ENCODE results near the gene PNLIPRP2.
A peak's percentile ranks its signal among the peaks of the same experiment; 100 is the strongest.

The PNLIPRP2 gene

GRCh38 chr10:116621476-116621875, 723 bp downstream of the PNLIPRP2 start (continued):
- TF ChIP-seq ZNF398 (tag by site-specific recombination; IDR thresholded peaks at IDR 0.05), result no peak
- TF ChIP-seq ZFP37 (tag by site-specific recombination; IDR thresholded peaks at IDR 0.05), result no peak
- no peak for TF ChIP-seq ZNF433 (tag by site-specific recombination; IDR thresholded peaks at IDR 0.05; ENCODE audit: low read depth)
- TF ChIP-seq ZNF473 (tag by site-specific recombination; IDR thresholded peaks at IDR 0.05), result no peak
- TF ChIP-seq ZNF704 (tag by site-specific recombination; IDR thresholded peaks at IDR 0.05), result no peak
- TF ChIP-seq TRIM28 (IDR thresholded peaks at IDR 0.05; ENCODE audit: borderline replicate concordance, low read length), result no peak

GRCh38 chr10:116621934-116622655, 1.3 kb downstream of the PNLIPRP2 start:
- no peak overlapping the region for H3K4me3 ChIP-seq (ENCODE audit: low read depth, low read length)
- CTCF ChIA-PET, result interaction anchor here (0.6 kb wide), 1 partner anchor 362 kb away, joined by 3 read pairs; no protein-coding TSS in a partner anchor
- H3K36me3 ChIP-seq (ENCODE audit: control insufficient read depth in 2 of 2, insufficient read depth in 1 of 2, low read length in 2 of 2), result no peaks in the 10 kb centered on the region
- TF ChIP-seq GLIS1 (tag by site-specific recombination; IDR thresholded peaks at IDR 0.05), result peak; percentile 6; the same call in 1 of the 2 replicates
- TF ChIP-seq ZNF555 (tag by site-specific recombination; conservative IDR thresholded peaks at IDR 0.05), result no peak
- POLR2A ChIA-PET, result no interaction called here
- H3K27ac ChIP-seq (ENCODE audit: extremely low read depth, low read depth, low read length), result no peak overlapping the region
- H3K9me3 ChIP-seq (ENCODE audit: control insufficient read depth, insufficient read depth, low read depth, low read length), result no peaks in the 10 kb centered on the region
- no peaks in the 10 kb centered on the region for H3K4me1 ChIP-seq (ENCODE audit: control insufficient read depth, insufficient read depth, low read length)

- no peak overlapping the region for H3K4me3 ChIP-seq (ENCODE audit: low read depth, low read length)
- TF ChIP-seq GLIS2 (tag by site-specific recombination; IDR thresholded peaks at IDR 0.05), result no peak
- TF ChIP-seq ZNF18 (tag by site-specific recombination; IDR thresholded peaks at IDR 0.05), result no peak
- no peak for TF ChIP-seq ZNF513 (tag by site-specific recombination; IDR thresholded peaks at IDR 0.05)
- no peak for TF ChIP-seq ZNF24 (tag by site-specific recombination; IDR thresholded peaks at IDR 0.05)
- POLR2A ChIA-PET, result no interaction called here
- H3K27ac ChIP-seq (ENCODE audit: extremely low read depth, low read depth, low read length), result no peak overlapping the region
- H3K4me1 ChIP-seq (ENCODE audit: control insufficient read depth, insufficient read depth, low read length), result no peaks in the 10 kb centered on the region
- no peaks in the 10 kb centered on the region for H3K36me3 ChIP-seq (ENCODE audit: control insufficient read depth in 2 of 2, insufficient read depth in 1 of 2, low read length in 2 of 2)
- H3K9me3 ChIP-seq (ENCODE audit: control insufficient read depth, insufficient read depth, low read depth, low read length), result no peaks in the 10 kb centered on the region
- CTCF ChIA-PET, result interaction anchor here (0.7 to 6.7 kb wide), 4 partner anchors 162 to 1797 kb away, joined by 3 to 60 read pairs (median 6); no protein-coding TSS in a partner anchor
Measured at GRCh38 chr10:116625845-116626244, 5.1 kb downstream of the PNLIPRP2 start.

GRCh38 chr10:116626815-116627214, 6.1 kb downstream of the PNLIPRP2 start:
- CTCF ChIA-PET, result interaction anchor here (0.5 to 6.7 kb wide), 16 partner anchors 9 to 548 kb away, joined by 3 to 60 read pairs (median 3); no protein-coding TSS in a partner anchor
- no peak overlapping the region for H3K27ac ChIP-seq (ENCODE audit: extremely low read depth, low read depth, low read length)
- POLR2A ChIA-PET, result no interaction called here

More at GRCh38 chr10:116626815-116627214, 6.1 kb downstream of the PNLIPRP2 start:
- Histone ChIP-seq H3K4me3 (ENCODE audit: low read depth, low read length) (no peak overlapping the region), H3K4me1 (ENCODE audit: control insufficient read depth, insufficient read depth, low read length) (no peaks in the 10 kb centered on the region), H3K9me3 (ENCODE audit: control insufficient read depth, insufficient read depth, low read depth, low read length) (no peaks in the 10 kb centered on the region), H3K36me3 (ENCODE audit: control insufficient read depth in 2 of 2, insufficient read depth in 1 of 2, low read length in 2 of 2) (no peaks in the 10 kb centered on the region)
- no peak for TF ChIP-seq ZNF138 (tag by site-specific recombination; IDR thresholded peaks at IDR 0.05; ENCODE audit: borderline replicate concordance)
- no peak for TF ChIP-seq ZNF76 (tag by site-specific recombination; IDR thresholded peaks at IDR 0.05; ENCODE audit: borderline replicate concordance, low read depth)
- no peak for TF ChIP-seq ZFP69B (tag by site-specific recombination; IDR thresholded peaks at IDR 0.05)
- TF ChIP-seq ZBTB26 (tag by site-specific recombination; optimal IDR thresholded peaks at IDR 0.05), result no peak
- TF ChIP-seq ZNF157 (tag by site-specific recombination; IDR thresholded peaks at IDR 0.05), result no peak
- no peak for TF ChIP-seq ZNF311 (tag by site-specific recombination; IDR thresholded peaks at IDR 0.05; ENCODE audit: borderline replicate concordance)

Measured in HEK293 (cell line).